ENCODE measurements around the gene NSUN6.
A peak's percentile ranks its signal among the peaks of the same experiment; 100 is the strongest.

Gene NSUN6

GRCh38 chr10:18500576-18500975 lies 150.8 kb downstream of the NSUN6 start:
- no peak for DNase-seq

GRCh38 chr10:18498998-18499397 lies 152.4 kb downstream of the NSUN6 start:
- peak; percentile 11 for DNase-seq

GRCh38 chr10:18497806-18498369 lies 153.5 kb downstream of the NSUN6 start:
- no peak for DNase-seq

Measured in fibroblast of skin of scalp (primary cell).